GM12864 (cell line): ENCODE results near the gene TFEB.
A peak's percentile ranks its signal among the peaks of the same experiment; 100 is the strongest.

ENCODE experiments used
- DNase-seq: peaks from one replicate; pipeline ENCODE4 v3.0.0-alpha.2; 2011; ENCODE audit warnings: low read depth
- H3K4me3 ChIP-seq: 2 replicates; pipeline ENCODE4 v1.5.1; 2011; ENCODE audit warnings: mild to moderate bottlenecking, low read depth, low read length, control low read depth
- TF ChIP-seq, protein P1 (sequence below): IDR thresholded peaks from 2 replicates; pipeline ENCODE4 v1.5.1; 2011; ENCODE audit warnings: low read depth, mild to moderate bottlenecking, moderate library complexity, low read length, control low read depth, inconsistent platforms; ENCODE audit errors: missing control alignments

Gene TFEB

DNA sequence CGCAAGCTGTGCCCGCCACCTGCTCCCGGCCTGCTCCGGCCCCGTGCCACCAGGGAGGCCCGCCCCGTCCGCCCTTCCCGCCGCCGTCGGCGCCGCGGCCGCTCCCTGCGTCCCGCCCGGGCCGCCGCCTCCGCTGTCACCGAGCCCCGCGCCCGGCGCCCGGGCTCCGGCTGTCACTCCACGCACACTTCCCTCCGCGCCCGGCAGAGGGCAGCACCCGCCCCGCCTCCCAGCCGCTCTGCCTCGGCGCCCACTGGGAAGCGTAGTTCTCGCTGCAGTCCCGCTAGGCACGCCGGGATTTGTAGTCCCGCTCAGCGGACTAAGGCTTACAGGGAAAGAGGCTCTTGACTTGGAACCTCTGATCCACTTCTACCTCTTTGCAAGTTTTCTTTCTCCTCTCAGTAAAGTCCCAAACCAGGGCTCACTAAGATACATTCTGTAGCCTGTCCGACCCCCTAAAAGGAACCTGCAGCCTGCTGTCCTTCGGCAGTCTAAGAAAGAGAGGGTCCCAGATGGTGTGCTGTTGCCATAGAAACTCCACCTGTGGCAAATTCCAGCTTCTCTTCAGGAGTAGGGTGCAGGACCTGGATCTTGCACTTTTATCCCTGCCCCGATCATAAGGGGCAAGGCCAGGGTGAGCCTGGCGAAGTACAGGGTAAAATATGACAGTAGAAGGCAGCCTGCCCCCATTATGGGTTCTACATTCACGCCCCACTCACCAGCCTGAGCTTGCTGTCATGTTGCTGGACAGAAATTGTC lies at the start of gene TFEB:
TFEB (minus strand) TSS at position 182 of the 759 bp plus-strand sequence. CDS start 44,395 bp downstream, outside the sequence.
- no peak for DNase-seq
- TF ChIP-seq, protein P1, sequence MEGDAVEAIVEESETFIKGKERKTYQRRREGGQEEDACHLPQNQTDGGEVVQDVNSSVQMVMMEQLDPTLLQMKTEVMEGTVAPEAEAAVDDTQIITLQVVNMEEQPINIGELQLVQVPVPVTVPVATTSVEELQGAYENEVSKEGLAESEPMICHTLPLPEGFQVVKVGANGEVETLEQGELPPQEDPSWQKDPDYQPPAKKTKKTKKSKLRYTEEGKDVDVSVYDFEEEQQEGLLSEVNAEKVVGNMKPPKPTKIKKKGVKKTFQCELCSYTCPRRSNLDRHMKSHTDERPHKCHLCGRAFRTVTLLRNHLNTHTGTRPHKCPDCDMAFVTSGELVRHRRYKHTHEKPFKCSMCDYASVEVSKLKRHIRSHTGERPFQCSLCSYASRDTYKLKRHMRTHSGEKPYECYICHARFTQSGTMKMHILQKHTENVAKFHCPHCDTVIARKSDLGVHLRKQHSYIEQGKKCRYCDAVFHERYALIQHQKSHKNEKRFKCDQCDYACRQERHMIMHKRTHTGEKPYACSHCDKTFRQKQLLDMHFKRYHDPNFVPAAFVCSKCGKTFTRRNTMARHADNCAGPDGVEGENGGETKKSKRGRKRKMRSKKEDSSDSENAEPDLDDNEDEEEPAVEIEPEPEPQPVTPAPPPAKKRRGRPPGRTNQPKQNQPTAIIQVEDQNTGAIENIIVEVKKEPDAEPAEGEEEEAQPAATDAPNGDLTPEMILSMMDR, result peak; percentile 81
- H3K4me3 ChIP-seq, result peak within 1 kb of the TSS; percentile 79

GRCh38 chr6:41784581-41785171 lies 49.3 kb upstream of the TFEB start:
- TF ChIP-seq, protein P1, result no peak
- DNase-seq, result no peak
- H3K4me3 ChIP-seq, result no peak overlapping the region

GRCh38 chr6:41783106-41783780 lies 47.8 kb upstream of the TFEB start:
- DNase-seq, result no peak
- TF ChIP-seq, protein P1, result no peak
- H3K4me3 ChIP-seq, result no peak overlapping the region

- no peak for DNase-seq
- H3K4me3 ChIP-seq, result no peak overlapping the region
- TF ChIP-seq, protein P1, result no peak
Measured at GRCh38 chr6:41781366-41781730, 45.9 kb upstream of the TFEB start.

GRCh38 chr6:41780551-41781365 lies 45.4 kb upstream of the TFEB start, which contains the start of gene PRICKLE4:
TSS of gene PRICKLE4 (plus strand) at chr6:41780782. CDS start at chr6:41783474, 2,692 bp downstream.
- TF ChIP-seq, protein P1, result no peak
- no peak for DNase-seq
- H3K4me3 ChIP-seq, result peak within 1 kb of the TSS; percentile 76

DNA sequence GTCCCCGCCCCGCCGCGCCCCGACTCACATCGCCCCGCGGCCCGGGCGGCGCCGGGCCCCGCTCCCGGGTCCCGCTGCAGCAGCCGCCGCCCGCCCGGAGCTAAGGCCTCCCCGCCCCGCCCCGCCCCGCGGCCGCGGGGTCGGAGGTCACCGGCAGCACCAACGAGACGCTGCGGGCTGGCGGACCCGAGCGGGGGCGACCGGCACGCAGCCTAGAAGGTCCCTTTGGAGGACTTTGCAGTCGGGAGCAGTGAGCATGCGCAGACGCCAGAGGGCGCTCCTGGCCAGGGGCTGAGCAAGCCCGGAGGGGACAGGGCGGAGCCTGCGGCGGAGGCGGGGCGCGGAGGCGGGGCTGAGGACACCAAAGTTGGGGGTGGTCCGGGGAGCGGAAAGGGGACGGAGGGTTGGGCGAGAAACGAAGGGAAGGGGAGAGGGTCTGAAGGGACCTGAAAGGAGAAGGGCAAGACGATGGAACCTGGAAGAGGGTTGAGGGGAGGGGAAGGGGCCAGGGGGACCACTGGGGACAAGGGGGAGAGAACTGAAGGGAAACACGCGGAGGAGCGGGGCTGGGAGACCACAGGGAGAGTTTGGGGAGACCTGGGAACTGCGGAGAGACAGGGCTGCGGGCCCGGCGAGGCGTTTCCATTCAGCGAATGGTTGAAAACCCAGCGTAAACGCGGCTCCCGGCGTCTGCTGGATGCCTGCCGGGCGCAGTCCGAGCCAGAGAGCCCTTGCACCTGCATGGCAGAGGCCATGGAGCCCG lies 44.6 kb upstream of the TFEB start, which contains the start of gene FRS3:
FRS3 (minus strand) TSS at position 113 of the 763 bp plus-strand sequence. CDS start 2,913 bp downstream, outside the sequence.
- TF ChIP-seq, protein P1, result peak; percentile 93
- peak; percentile 87 for DNase-seq

More for the DNA sequence above, 44.6 kb upstream of the TFEB start, which contains the start of gene FRS3:
- peak within 1 kb of the TSS; percentile 76 for H3K4me3 ChIP-seq
